GM11168 (cell line): ENCODE data around the gene MYO15B.

Source experiments
- in situ Hi-C: fragments of 300-500 bp; cut with MboI; formaldehyde crosslinking; loops from one replicate; pipeline ENCODE4 v1.12.0; 2022; ENCODE audit warnings: low sequenced_read_pairs; ENCODE audit not compliant: unreplicated experiment

Gene MYO15B

DNA sequence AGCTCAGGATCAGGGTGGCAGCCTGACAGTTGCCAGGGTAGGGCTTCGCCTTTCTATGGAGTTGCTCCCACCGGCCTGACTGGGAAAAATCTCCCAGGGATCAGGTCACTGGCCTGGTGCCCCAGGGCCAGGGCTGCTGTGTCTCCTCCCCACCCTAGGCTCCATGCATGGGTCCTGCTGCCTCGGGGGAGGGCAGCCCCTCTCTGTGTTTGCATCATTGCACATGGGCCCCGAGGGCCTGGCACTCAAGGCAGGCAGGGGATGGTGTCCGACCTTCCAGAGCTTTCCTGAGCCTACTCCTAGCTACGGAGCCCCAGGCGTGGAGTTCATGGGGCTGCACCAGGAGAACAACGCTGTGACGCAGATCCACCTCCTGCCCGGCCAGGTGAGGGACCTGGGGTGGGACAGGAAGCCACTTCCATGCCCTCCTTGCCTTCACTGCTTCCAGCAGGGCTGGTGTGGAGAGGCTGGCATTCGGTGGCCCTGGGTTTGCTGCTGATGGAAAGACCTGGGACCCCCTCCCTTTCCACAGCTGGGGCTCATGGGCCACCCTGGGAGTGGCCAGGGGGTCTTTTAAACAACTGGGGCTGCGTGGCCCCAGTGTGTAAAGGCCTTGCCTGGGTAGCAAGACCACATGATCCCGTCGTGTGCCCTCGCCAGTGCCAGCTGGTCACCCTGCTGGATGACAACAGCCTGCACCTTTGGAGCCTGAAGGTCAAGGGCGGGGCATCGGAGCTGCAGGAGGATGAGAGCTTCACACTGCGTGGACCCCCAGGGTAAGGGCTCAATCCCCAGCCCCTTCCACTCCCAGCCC, 29.5 kb upstream of the MYO15B start:
- in situ Hi-C loops, result no loop called here

DNA sequence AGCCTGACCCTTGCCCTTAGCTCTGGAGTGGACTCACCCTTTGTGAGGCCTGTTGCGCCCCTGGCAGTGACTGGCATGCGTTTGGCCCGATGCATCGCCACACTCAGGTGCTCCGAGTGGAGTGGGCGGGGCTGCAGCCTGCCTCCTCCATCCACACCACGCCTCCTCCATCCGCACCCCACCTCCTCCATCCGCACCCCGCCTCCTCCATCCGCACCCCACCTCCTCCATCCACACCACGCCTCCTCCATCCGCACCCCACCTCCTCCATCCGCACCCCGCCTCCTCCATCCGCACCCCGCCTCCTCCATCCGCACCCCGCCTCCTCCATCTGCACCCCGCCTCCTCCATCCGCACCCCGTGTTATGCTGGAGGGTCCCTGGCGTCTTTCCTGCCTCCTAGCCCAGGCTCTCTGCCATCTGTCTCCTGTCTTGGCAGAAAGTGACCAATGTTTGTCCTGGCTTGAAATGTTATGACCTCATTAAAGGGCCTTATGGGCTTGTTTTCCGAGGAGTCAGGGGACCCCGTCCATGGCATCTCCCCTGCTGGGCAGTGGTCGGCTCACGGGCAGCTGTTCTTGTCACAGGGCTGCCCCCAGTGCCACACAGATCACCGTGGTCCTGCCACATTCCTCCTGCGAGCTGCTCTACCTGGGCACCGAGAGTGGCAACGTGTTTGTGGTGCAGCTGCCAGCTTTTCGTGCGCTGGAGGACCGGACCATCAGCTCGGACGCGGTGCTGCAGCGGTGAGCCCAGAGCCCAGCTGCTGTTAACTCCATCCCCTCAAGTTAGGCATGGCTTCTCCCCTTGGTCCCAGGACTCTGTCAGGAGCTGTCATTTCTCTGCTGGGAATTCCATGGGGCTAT, 28.7 kb upstream of the MYO15B start:
- in situ Hi-C loops, result no loop called here

GRCh38 chr17:75559958-75560533, 27.6 kb upstream of the MYO15B start:
- in situ Hi-C loops, result no loop called here

- in situ Hi-C loops, result no loop called here
These were observed 25.5 kb upstream of the MYO15B start for GRCh38 chr17:75561927-75562603.

DNA sequence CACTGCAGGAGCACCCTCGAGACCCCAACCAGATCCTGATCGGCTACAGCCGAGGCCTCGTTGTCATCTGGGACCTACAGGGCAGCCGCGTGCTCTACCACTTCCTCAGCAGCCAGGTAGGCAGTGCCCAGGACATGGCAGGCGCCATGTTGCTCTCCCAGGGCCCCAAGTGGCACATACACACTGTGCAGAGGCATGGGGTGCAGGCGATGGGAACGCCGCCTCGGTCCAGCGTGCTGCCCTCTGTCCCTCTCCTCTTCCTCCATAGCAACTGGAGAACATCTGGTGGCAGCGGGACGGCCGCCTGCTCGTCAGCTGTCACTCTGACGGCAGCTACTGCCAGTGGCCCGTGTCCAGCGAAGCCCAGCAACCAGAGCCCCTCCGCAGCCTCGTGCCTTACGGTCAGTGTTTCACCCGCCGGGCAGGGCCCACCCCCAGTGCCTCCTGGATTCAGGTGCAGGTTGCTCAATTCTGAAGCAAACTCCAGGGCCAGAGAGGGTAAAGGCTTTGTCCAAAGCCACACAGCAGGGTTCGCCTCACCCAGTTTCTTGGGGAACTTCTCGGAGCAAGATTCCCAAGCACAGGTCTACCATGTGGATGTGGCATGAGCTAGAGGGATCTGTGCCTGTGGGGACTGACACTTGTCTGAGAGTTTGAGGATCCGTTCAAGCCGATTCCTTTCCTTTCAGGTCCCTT, 24.4 kb upstream of the MYO15B start:
- in situ Hi-C loops, result no loop called here

- in situ Hi-C loops, result no loop called here
These were observed 23.4 kb upstream of the MYO15B start for GRCh38 chr17:75564195-75564594.

GRCh38 chr17:75565066-75565465, 22.5 kb upstream of the MYO15B start:
- in situ Hi-C loops, result no loop called here

DNA sequence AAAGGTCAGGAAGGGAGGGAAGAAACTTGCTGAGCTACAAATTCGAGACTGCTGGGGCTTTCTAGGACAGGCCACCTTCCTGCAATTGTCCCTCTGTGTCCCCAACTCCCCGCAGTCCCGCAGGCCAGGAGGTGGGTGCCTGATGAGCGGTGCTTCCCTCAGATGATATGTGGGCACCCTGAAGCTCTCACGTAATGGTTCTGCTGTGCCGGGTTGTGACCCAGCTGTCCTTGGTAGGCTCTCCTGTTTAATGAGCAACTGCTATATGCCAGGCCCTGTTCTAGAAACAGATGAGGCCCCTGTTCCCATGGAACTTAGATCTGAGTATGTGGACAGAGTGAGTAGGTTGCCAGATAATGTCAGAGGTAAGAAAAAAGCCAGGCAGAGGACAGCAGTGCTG, 22.0 kb upstream of the MYO15B start:
- in situ Hi-C loops, result no loop called here

DNA sequence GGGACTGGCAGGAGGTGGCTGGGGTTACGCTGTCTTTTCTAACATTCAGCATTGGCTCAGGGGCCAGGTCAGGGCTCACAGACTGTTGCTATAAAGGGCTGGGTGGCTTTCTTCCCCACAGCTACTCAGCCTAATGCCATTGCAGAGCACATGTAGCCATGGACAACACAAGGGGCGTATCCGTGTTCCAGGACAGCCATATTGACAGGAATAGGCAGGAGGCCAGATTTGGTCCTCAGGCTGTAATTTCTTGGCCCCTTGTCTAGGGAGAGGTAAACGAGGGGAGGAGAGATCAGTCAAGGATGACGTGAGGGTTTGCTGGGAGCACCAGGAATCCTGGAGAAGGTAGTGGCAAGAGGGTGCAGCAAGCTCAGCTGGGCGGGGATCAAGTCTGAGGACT, 21.2 kb upstream of the MYO15B start:
- in situ Hi-C loops, result no loop called here

DNA sequence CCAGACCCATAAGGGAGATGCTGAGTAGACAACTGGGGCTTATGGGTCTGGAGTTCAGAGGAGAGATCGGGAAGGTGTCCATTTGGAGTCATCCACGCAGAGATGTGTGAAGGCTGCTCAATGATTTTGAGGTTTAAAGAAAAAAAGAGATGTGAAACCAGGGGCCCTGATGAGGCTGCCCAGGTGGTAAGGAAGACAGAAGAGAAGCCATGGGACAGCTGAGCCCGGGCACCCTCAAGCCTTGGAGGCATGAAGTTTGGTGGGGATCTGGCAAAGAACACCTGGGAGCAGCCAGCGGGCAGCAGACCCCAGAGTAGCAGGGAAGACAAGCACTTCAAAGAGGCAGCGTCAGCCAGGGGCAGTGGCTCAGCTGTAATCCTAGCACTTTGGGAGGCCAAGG, 20.8 kb upstream of the MYO15B start:
- in situ Hi-C loops, result no loop called here

- in situ Hi-C loops, result no loop called here
These were observed 19.0 kb upstream of the MYO15B start for GRCh38 chr17:75568412-75569255.

DNA sequence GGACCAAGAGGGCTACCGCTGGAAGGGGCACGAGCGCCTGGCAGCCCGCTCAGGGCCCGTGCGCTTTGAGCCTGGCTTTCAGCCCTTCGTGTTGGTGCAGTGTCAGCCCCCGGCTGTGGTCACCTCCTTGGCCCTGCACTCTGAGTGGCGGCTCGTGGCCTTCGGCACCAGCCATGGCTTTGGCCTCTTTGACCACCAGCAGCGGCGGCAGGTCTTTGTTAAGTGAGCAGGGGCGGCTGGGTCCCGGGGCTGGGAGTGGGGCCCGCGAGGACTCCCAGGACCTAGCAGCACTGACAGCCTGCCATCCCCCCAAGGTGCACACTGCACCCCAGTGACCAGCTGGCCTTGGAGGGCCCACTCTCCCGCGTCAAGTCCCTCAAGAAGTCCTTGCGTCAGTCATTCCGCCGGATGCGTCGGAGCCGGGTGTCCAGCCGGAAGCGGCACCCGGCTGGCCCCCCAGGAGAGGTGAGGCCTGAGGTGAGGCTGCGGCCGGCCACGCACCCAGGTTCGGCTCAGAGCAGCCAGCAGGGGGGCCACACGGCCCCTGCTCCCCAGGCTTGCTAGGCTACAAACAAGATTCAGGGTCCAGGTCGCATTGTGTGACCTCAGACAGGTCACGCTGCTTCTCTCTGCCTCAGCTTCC, 17.4 kb upstream of the MYO15B start:
- in situ Hi-C loops, result no loop called here

- in situ Hi-C loops, result no loop called here
These were observed 16.8 kb upstream of the MYO15B start for GRCh38 chr17:75570772-75571171.

DNA sequence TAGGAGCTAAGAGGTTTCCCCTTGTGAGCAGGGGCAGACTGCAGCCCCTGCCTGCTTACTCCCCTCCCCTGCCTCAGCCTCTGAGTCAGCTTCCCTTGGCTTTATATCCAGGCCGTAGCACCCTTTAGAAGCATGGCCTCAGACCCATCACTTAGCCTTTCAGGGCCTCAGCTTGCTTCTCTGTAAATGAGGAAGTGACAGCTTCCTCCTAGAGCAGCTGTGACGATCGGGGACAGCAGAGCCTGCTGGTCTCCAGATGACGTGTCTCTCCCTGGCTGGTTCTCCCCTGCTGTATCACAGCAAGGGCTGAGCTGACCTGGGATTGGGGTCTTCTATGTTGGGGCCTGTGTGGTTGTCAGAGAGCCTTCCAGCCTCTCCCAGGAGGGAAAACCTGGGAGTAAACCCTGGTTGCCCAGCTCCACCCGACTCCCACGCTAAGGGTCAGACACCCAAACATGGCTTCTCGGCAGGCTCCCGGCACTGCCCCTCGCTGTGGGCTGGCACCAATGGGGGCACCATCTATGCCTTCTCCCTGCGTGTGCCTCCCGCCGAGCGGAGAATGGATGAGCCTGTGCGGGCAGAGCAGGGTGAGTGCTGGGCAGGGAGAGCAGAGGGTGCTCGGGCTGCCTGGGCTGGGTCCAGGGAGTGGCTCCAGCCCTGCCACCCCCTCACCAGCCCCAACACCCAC, 16.3 kb upstream of the MYO15B start:
- in situ Hi-C loops, result no loop called here

GRCh38 chr17:75571885-75572215, 15.8 kb upstream of the MYO15B start:
- in situ Hi-C loops, result no loop called here

DNA sequence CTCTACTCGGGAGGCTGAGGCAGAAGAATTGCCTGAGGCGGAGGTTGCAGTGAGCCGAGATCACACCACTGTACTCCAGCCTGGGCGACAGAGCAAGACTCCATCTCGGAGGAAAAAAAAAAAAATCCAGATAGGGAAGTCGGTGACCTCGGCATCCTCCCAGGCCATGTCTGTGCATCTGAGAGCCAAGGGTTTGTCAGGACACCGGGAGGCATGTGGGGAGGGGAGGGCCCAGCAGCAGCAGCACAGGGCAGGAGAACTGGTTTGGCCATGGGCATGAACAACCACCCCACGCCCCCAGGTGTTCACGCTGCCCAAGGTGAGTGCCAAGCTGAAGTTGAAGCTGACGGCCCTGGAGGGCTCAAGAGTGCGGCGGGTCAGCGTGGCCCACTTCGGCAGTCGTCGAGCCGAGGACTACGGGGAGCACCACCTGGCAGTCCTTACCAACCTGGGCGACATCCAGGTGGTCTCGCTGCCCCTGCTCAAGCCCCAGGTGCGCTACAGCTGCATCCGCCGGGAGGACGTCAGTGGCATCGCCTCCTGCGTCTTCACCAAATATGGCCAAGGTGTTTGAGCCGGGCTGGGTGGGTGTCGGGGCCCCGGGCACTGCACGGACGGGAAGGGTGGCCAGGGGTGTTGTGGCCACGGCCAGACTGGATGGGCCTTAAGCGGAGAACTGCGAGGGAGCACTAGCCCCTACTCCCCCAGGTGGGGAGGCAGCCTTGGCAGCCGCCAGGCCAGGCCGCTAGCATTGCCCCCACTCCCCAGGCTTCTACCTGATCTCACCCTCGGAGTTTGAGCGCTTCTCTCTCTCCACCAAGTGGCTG, 14.7 kb upstream of the MYO15B start:
- in situ Hi-C loops, result no loop called here

DNA sequence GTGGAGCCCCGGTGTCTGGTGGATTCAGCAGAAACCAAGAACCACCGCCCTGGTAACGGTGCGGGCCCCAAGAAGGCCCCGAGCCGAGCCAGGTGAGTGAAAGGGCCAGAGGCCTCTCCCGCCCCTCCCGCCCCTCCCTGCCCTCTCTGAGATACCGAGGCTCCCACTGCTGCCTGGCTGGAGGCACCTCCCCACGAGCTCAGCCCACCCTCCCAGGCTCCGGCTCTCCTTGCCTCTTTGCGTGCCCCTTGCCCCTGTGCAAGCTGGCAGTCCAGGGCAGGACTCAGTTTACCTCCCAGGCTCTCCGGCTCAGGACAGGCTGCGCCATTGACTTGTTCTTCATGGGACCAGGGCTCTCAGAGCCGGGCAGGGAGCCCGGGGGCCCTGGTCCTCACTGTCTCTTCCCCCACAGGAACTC, 14.1 kb upstream of the MYO15B start:
- in situ Hi-C loops, result no loop called here
